CD4-positive, alpha-beta T cell treated with Interferon gamma for 1 hour (primary cell): ENCODE measurements around the gene PROB1.
"Not testable (repeated sequence)": the region's sequence is repeated elsewhere in the genome, so short reads cannot be mapped to it uniquely, and the experiment has no call there.

Source experiments
- DNase-seq: peaks from one replicate; pipeline ENCODE4 v3.0.0-alpha.2; 2020

The PROB1 gene

DNA sequence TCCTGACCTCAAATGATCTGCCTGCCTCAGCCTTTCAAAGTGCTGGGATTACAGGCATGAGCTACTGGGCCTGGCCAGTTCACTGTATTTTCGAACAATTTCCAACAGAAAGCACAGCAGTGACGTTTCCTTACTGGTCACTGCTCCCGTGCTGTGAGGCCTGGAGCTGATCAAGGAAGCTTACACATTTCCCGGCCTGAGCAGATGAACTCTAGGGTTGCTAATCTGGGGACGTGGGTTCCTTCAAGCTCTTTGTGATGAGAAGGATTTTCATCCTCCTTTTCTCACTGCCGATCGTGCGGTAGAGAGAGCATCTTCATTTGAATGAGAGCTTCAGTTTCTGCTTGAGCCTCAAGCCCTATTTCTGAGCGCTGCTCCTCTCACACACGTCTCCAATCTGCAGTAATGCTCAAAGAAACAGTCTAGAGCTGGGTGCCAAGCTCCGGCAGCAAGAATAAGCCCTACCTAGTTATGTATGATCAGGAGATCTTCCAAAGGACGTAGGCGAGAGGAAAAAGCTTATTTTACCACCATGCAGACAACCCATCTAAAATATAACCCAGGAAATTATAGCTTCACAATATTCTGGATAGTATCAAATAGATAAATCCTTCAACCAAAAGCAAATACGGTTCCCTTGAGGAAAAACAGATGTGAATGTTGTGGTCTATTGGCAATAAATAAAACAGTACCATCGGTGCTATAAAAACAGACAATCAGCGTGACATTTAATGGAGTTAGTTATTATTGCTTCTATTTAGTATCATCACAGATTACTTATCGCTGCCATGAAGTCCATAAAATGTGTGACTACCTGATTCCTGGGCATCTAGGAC is 16.3 kb upstream of the PROB1 start:
- DNase-seq: no peak

- no peak for DNase-seq
Observed at GRCh38 chr5:139410121-139410992, 15.5 kb upstream of the PROB1 start.

GRCh38 chr5:139409116-139409515 is 14.2 kb upstream of the PROB1 start:
- not testable (repeated sequence) for DNase-seq

DNA sequence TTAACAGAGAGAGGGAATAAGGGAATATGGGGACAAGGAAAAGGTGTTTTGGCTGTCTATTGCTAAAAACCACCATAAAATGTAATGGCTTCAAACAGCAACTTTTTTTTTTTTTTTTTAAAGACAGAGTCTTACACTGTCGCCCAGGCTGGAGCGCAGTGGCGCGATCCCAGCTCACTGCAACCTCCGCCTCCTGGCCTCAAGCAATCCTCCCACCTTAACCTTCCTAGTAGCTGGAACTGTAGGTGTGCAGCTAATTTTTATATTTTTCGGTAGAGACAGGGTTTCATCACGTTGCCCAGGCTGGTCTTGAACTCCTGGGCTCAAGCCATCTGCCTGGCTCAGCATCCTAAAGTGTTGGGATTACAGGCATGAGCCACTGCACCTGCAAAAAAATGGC is 13.3 kb upstream of the PROB1 start:
- DNase-seq: no peak

- no peak for DNase-seq
Observed at GRCh38 chr5:139407517-139407916, 12.6 kb upstream of the PROB1 start.

- DNase-seq: no peak
Observed at GRCh38 chr5:139406963-139407362, 12.1 kb upstream of the PROB1 start.

- DNase-seq: no peak
Observed at GRCh38 chr5:139404484-139404840, 9.6 kb upstream of the PROB1 start.

GRCh38 chr5:139403787-139404483 is 9.0 kb upstream of the PROB1 start, which contains the start of gene SPATA24:
TSS of gene SPATA24 (minus strand) at chr5:139404089. CDS start at chr5:139404060, 29 bp downstream.
- DNase-seq: peak; percentile 98

DNA sequence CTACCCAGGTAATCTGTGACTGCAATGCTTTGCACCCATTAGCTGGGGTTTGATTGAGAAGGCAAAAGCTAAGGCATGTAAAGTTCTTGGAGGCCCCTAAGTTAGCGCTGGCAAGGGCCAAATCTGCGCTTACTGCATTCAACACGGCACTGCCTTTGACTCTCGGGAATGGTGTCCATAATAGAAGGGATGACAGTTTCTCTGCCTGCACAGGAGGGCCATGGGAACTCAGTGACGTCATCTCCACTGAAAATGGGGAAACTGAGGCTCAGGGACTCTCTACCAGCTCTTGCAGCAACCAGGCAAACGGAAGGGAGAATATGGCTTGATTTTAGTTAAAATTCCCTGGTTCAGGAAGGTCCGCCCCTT is 8.5 kb upstream of the PROB1 start:
- no peak for DNase-seq

DNA sequence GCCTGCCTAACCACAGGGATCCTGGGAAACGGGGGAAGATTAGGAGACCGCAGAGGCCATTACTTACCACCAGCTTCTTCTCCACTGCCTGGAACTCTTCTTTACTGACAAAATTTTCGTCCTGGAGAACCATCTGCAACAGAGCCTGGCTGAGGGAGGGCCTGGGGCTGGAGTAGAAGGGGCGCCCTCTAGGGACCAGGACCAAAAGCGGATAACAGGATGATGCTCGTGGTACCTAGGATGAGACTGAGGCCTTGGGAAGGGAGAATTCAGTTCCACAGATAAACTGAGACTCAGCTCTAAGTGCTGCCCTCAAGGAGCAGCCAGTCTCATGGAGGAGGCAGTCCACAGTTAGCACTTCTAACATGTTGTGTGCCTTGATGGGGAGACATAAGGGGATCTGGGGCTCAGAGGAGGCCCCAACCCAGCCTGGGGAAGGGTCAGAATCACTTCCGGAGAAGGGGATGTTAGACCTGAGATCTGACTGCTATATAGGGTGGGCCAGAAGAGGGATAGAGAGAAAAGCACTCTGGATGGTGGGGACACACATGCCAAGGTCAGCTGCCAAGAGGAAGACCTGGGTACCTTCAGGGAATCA is 7.8 kb upstream of the PROB1 start:
- DNase-seq: peak; percentile 28

DNA sequence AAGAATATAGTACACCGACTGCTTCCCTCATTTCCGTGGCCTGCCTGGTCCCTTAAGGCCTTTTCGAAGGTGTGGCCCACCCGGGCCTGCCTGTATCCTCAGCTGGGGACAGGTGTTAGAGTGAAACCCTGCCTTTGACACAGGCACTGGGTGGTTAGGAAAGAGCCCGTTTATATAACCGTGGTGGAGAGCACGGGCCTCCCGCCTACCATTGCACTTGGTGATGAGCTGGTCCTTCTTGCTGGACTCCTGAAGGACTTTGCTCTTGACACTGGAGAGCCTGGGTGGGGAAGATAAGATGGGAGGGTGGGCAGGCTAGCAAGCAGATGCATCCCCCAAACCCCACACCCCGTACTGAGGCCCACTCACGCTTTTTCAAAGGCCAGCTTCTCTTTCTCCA is 6.6 kb upstream of the PROB1 start:
- DNase-seq: no peak

GRCh38 chr5:139399501-139400121 is 4.7 kb upstream of the PROB1 start:
- DNase-seq: no peak

DNA sequence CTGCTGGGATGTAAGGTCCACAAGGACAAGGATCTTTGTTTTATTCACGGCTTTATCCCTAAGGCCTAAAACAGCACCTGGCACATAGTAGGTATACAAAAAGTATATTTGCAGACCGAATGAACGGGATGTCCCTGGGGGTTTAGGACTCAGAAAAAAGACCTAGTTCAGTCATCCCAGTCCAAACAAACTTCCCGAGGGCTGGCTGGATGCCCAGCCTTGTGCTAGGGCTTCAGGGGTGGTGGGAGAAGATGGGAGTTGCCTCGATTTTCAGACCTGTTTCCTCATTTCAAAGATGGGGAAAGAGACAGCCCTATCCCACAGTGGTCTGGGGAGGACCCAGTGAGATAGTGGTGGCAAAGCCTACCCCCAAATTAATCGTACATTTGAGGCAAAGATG is 3.0 kb upstream of the PROB1 start:
- DNase-seq: no peak

- no peak for DNase-seq
Observed at GRCh38 chr5:139396691-139397090, 1.8 kb upstream of the PROB1 start.

- no peak for DNase-seq
Observed at GRCh38 chr5:139395844-139396640, 1.1 kb upstream of the PROB1 start.

DNA sequence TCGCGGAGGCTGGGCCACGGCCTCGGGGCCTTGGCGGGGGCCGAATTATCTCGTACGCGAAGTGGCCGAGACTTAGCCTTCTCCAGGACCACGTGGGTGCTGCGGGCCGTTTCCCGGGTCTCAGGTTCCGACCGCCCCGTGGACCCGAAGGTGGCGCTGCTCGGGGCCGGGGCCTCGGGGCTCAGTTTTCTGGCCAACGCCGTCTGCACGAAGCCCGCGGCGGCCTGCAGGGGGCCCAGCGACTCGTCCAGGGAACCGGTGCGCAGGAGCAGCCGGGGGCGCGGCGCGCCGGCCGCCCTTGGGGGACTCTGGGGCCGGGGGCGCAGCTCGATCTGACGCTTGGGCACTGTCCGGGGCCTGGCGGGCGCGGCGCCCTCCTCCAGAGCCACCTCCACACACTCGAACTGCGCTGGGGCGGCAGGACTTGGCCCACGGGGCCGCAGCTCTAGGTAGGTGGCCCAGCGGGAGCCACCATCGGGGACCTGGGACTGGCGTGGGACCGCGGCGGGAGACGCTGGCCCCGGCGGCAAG is 716 bp downstream of the PROB1 start:
- DNase-seq: peak; percentile 48

- DNase-seq: no peak
Observed at GRCh38 chr5:139393497-139394122, 1.3 kb downstream of the PROB1 start.

DNA sequence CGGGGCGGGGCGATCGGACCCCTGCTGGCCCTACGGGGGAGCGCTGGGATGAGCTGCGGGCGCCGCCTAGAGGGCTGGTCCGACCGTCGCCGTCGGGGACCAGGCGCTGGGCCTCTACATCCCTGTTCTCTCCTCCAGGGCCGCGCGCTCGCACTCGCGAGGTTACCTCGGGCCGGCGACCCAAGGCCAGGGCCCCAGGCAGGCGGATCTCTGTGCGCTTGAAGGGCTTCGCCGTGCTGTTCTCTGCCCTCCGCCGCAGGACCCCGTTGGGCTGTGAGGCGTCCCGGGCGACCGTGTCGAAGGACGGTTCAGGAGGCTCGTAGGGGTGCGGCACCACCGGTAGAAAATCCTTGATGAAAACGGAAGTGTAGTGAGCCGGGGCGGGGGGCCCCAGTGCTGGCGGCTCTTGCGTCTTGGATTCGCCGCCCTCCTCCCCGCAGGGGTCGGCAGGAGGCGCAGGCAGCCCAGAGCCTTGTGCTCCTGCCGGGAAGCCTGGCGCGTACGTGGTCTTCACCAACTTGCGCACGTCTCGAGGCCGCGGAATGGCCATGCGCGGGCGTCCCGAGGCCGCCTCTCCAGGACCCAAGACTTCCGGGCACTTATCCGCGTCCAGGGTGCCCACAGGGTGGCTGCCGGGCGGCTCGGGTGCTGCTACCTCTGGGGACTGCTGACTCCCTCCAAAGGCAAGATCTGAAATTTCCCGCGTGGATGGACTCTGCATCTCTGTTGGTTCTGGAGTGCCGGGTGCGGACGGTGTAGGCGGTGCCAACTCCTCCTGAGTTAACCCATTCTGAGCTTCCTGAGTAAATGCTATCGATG is 2.0 kb downstream of the PROB1 start:
- DNase-seq: peak; percentile 79

DNA sequence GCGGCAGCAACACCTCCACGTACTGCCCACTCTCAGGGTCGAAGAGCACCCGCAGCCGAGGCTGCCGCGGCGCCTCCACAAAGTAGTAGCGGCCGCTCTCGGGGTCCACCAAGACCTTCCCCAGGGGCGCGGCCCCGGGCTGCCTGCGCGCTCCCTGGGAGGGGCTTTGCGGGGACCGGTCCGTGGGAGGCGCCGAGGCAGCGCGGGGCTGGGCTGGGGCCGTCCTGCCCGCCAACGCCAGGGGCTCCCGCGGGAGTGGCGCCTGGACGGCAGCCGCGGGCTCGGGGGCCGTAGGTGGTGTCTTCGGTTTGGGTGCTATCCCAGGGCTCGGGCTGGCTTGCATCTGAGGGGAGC is 2.6 kb downstream of the PROB1 start:
- no peak for DNase-seq
